K562 (cell line): ENCODE measurements around the gene ZNF324B. TPM values are rescaled to one million over a fixed set of nuclear protein-coding genes. Genes with fewer than 3 reads are reported as not detected.

ENCODE experiments used
- BCOR ChIP-seq: fragments of 450-650 bp; IDR thresholded peaks from 2 replicates; pipeline ENCODE4 v1.6.1; 2016
- ETV6 ChIP-seq, 3 experiments: fragments of 150-350 bp in 1 of 3; sonication (generic) in 1 of 3; formaldehyde crosslinking in 1 of 3; IDR thresholded peaks; 2 replicates each; pipeline versions ENCODE4 v1.6.1 to v1.8.0; 2014 to 2022; ENCODE audit warnings: borderline replicate concordance in 2 of 3, low read depth in 2 of 3, antibody characterized with exemption in 1 of 3, low read length in 1 of 3, mild to moderate bottlenecking in 1 of 3, missing genetic modification reagents in 1 of 3
- FOXK2 ChIP-seq, 2 experiments: fragments of 450-650 bp; IDR thresholded peaks in 1 of 2; conservative IDR thresholded peaks in 1 of 2; 2 replicates each; pipeline ENCODE4 v1.6.1; 2016; ENCODE audit warnings: low read depth in 2 of 2, mild to moderate bottlenecking in 1 of 2
- GATAD2A ChIP-seq: fragments of 450-650 bp; IDR thresholded peaks from 2 replicates; pipeline ENCODE4 v1.6.1; 2017
- HSF4 ChIP-seq: fragments of 250-450 bp; sonication (Bioruptor Pico); IDR thresholded peaks from 2 replicates; pipeline ENCODE4 v2.1.2; 2022; ENCODE audit warnings: mild to moderate bottlenecking, moderate library complexity, borderline replicate concordance
- KHSRP ChIP-seq: fragments of 450-650 bp; IDR thresholded peaks from 2 replicates; pipeline ENCODE4 v1.6.1; 2017
- KLF16 ChIP-seq: IDR thresholded peaks from 2 replicates; pipeline ENCODE4 v1.6.1; 2016; ENCODE audit warnings: antibody characterized with exemption
- SMAD1 ChIP-seq: fragments of 150-350 bp; IDR thresholded peaks from 2 replicates; pipeline ENCODE4 v1.6.1; 2014; ENCODE audit warnings: low read length, low read depth; ENCODE audit not compliant: partially characterized antibody
- SMARCA5 ChIP-seq: fragments of 450-650 bp; IDR thresholded peaks from 2 replicates; pipeline ENCODE4 v1.6.1; 2016
- SRSF9 ChIP-seq: fragments of 200-400 bp; formaldehyde crosslinking; IDR thresholded peaks from 2 replicates; pipeline ENCODE4 v1.6.1; 2017; ENCODE audit warnings: low read depth, low read length, borderline replicate concordance
- TAF1 ChIP-seq: IDR thresholded peaks from 2 replicates; pipeline ENCODE4 v1.6.1; 2011; ENCODE audit warnings: mild to moderate bottlenecking, low read length, moderate library complexity; ENCODE audit not compliant: insufficient read depth, control insufficient read depth, severe bottlenecking; ENCODE audit errors: extremely low read depth
- TBL1XR1 ChIP-seq, 2 experiments: IDR thresholded peaks; 2 replicates each; pipeline ENCODE4 v1.6.1; 2012; ENCODE audit warnings: improper control_type of control experiment in 2 of 2, low read length in 2 of 2, mild to moderate bottlenecking in 1 of 2
- YY1 ChIP-seq, 3 experiments: IDR thresholded peaks; 2 replicates each; pipeline ENCODE4 v1.6.1; 2011; ENCODE audit warnings: low read length in 2 of 3, mild to moderate bottlenecking in 2 of 3, moderate library complexity in 2 of 3, borderline replicate concordance in 1 of 3, control low read depth in 1 of 3, low read depth in 1 of 3; ENCODE audit not compliant: insufficient read depth in 3 of 3, insufficient replicate concordance in 2 of 3, control insufficient read depth in 1 of 3, insufficient read length in 1 of 3; ENCODE audit errors: extremely low read depth in 1 of 3
- ZNF184 ChIP-seq: sonication (generic); formaldehyde crosslinking; IDR thresholded peaks from 2 replicates; pipeline ENCODE4 v1.5.0; 2020; ENCODE audit warnings: missing genetic modification reagents
- ZNF263 ChIP-seq: sonication (generic); formaldehyde crosslinking; IDR thresholded peaks from 2 replicates; pipeline ENCODE4 v1.8.0; 2022; ENCODE audit warnings: mild to moderate bottlenecking, missing genetic modification reagents, borderline replicate concordance
- ZNF584 ChIP-seq: fragments of 200-800 bp; sonication (Bioruptor generic); IDR thresholded peaks from 2 replicates; pipeline ENCODE4 v1.6.1; 2016; ENCODE audit warnings: low read depth, mild to moderate bottlenecking, missing genetic modification characterization, missing compliant biosample characterization
- ZNF696 ChIP-seq: fragments of 250-450 bp; sonication (Bioruptor Pico); conservative IDR thresholded peaks from 2 replicates; pipeline ENCODE4 v1.4.0; 2020; ENCODE audit warnings: mild to moderate bottlenecking, moderate library complexity
- polyA plus RNA-seq, 8 experiments: library from polyadenylated mRNA; depleted of rRNA in 4 of 8; stranded (reverse) in 5 of 8; unstranded in 3 of 8; fragments of >200 nt; fragmentation: Nextera tagmentation in 2 of 8; fragmentation: Illumina TruSeq in 1 of 8; extraction: Ambion mirVana in 2 of 8; extraction: Trizol in 1 of 8; gene quantifications; 2 replicates each; pipeline versions ENCODE4 v1.2.1 to v1.2.3, GENCODE V29; 2011 to 2014; ENCODE audit warnings: inconsistent platforms in 1 of 8, missing spikeins in 1 of 8
- total RNA-seq, 7 experiments: library from RNA; depleted of rRNA in 6 of 7; stranded (reverse); fragments of >200 nt in 6 of 7; fragmentation: Illumina TruSeq in 2 of 7; extraction: Trizol in 2 of 7; gene quantifications; 2 replicates each; pipeline versions ENCODE4 v1.2.1 to v1.2.3, GENCODE V29; 2011 to 2021; ENCODE audit warnings: low replicate concordance in 1 of 7
- TF ChIP-seq, protein P1 (sequence below): fragments of 450-650 bp; IDR thresholded peaks from 2 replicates; pipeline ENCODE4 v1.6.1; 2016; ENCODE audit warnings: low read depth, mild to moderate bottlenecking, moderate library complexity
- TF ChIP-seq, protein P2 (sequence below): fragments of 250-450 bp; sonication (Bioruptor Pico); IDR thresholded peaks from 2 replicates; pipeline ENCODE4 v1.8.0; 2021; ENCODE audit warnings: borderline replicate concordance, mild to moderate bottlenecking, moderate library complexity; ENCODE audit not compliant: poor library complexity, severe bottlenecking
- TF ChIP-seq, protein P3 (sequence below): sonication (generic); formaldehyde crosslinking; IDR thresholded peaks from 2 replicates; pipeline ENCODE4 v1.8.1; 2022; ENCODE audit warnings: missing genetic modification reagents
- TF ChIP-seq, protein P4 (sequence below): fragments of 450-650 bp; formaldehyde crosslinking; IDR thresholded peaks from 2 replicates; pipeline ENCODE4 v1.4.0; 2020; ENCODE audit warnings: mild to moderate bottlenecking, moderate library complexity

ZNF324B gene
- total and polyA plus RNA-seq, 9 of the 15 experiments (the other 6 are each of a cell fraction or from before 2014, with no cell fraction given): 0.20 to 13.5 (median 5.7) TPM

DNA sequence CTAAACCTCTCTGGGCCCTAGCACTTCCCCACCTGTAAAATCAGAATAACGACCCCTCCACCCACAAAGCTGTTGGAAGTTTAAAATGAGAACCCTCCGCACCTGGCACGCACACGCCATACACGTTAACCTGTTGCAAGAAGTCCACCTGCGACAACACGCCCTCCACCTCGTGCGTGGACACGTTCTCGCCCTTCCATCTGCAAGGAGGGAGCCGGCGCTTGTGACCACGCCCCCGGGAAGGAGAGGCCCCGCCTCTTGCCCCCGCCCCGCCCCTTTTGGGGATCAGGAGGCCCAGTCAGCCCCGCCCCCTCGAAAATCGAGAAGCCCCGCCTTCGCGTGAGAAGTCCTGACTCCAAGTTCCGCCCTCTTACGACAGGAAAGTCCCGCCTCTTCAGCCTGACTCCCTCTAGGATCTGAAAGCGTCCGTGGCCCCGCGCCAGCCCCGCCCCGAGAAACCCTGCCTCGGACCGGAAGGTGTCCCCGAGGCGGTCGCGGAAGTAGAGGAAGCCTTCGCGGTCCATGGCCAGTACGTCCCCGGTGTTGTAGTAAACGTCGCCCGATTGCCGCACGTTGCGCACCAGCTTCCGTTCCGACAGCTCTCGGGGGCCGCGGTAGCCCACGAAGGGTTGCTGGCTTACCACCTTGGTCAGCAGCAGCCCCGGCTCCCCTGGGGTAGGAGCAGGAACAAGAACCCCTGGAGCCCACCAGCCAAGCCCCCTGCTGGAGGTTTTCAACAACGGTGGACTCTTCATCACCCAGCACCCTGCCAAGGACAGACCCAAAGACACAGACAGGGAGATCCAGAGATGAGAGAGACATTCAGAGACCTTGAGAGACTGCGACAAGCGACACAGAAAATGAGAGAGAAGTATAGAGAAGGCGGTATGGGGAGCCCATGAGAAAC lies 47.9 kb downstream of the ZNF324B start (continued):
- TF ChIP-seq, protein P1, sequence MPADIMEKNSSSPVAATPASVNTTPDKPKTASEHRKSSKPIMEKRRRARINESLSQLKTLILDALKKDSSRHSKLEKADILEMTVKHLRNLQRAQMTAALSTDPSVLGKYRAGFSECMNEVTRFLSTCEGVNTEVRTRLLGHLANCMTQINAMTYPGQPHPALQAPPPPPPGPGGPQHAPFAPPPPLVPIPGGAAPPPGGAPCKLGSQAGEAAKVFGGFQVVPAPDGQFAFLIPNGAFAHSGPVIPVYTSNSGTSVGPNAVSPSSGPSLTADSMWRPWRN: no peak
- TF ChIP-seq TAF1 (peak; percentile 82), BCOR (peak; percentile 61; the same call in 1 of the 2 replicates), ZNF263 (CRISPR knock-in tag) (no peak), ZNF184 (no peak), SMARCA5 (no peak), SMAD1 (peak; percentile 53), KLF16 (no peak), ZNF696 (CRISPR knock-in tag) (no peak), SRSF9 (no peak), HSF4 (CRISPR knock-in tag) (no peak), ETV6 (IDR thresholded peaks at IDR 0.05; ENCODE audit: borderline replicate concordance in 1 of 2, low read depth in 2 of 2, low read length in 1 of 2) (peak; percentile 26 to 58; a peak in 1 of 4 replicates), ETV6 (CRISPR knock-in tag; IDR thresholded peaks at IDR 0.05; ENCODE audit: borderline replicate concordance) (no peak), YY1 (IDR thresholded peaks at IDR 0.05; ENCODE audit: borderline replicate concordance in 1 of 3, control insufficient read depth in 1 of 3, extremely low read depth in 1 of 3, insufficient read depth in 3 of 3, insufficient read length in 1 of 3, insufficient replicate concordance in 2 of 3, low read depth in 1 of 3, low read length in 2 of 3) (peak in 2 of 3 experiments; percentile 68 to 74), ZNF584 (CRISPR knock-in tag) (no peak), KHSRP (no peak), GATAD2A (peak; percentile 62; the same call in 1 of the 2 replicates), TBL1XR1 (IDR thresholded peaks at IDR 0.05; ENCODE audit: low read length in 2 of 2) (peak in 1 of 2 experiments; percentile 70; a peak in 1 of 4 replicates), FOXK2 (conservative IDR thresholded peaks at IDR 0.05 in 1 of 2, IDR thresholded peaks at IDR 0.05 in 1 of 2; ENCODE audit: low read depth in 2 of 2) (peak; percentile 89 to 96)
- TF ChIP-seq, protein P2, sequence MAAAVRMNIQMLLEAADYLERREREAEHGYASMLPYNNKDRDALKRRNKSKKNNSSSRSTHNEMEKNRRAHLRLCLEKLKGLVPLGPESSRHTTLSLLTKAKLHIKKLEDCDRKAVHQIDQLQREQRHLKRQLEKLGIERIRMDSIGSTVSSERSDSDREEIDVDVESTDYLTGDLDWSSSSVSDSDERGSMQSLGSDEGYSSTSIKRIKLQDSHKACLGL (CRISPR knock-in tag): no peak
- TF ChIP-seq, protein P3, sequence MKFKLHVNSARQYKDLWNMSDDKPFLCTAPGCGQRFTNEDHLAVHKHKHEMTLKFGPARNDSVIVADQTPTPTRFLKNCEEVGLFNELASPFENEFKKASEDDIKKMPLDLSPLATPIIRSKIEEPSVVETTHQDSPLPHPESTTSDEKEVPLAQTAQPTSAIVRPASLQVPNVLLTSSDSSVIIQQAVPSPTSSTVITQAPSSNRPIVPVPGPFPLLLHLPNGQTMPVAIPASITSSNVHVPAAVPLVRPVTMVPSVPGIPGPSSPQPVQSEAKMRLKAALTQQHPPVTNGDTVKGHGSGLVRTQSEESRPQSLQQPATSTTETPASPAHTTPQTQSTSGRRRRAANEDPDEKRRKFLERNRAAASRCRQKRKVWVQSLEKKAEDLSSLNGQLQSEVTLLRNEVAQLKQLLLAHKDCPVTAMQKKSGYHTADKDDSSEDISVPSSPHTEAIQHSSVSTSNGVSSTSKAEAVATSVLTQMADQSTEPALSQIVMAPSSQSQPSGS (CRISPR knock-in tag): no peak
- TF ChIP-seq, protein P4, sequence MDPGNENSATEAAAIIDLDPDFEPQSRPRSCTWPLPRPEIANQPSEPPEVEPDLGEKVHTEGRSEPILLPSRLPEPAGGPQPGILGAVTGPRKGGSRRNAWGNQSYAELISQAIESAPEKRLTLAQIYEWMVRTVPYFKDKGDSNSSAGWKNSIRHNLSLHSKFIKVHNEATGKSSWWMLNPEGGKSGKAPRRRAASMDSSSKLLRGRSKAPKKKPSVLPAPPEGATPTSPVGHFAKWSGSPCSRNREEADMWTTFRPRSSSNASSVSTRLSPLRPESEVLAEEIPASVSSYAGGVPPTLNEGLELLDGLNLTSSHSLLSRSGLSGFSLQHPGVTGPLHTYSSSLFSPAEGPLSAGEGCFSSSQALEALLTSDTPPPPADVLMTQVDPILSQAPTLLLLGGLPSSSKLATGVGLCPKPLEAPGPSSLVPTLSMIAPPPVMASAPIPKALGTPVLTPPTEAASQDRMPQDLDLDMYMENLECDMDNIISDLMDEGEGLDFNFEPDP (CRISPR knock-in tag): no peak
